Measurements from ENCODE around the gene PCDHGA12.

DNA sequence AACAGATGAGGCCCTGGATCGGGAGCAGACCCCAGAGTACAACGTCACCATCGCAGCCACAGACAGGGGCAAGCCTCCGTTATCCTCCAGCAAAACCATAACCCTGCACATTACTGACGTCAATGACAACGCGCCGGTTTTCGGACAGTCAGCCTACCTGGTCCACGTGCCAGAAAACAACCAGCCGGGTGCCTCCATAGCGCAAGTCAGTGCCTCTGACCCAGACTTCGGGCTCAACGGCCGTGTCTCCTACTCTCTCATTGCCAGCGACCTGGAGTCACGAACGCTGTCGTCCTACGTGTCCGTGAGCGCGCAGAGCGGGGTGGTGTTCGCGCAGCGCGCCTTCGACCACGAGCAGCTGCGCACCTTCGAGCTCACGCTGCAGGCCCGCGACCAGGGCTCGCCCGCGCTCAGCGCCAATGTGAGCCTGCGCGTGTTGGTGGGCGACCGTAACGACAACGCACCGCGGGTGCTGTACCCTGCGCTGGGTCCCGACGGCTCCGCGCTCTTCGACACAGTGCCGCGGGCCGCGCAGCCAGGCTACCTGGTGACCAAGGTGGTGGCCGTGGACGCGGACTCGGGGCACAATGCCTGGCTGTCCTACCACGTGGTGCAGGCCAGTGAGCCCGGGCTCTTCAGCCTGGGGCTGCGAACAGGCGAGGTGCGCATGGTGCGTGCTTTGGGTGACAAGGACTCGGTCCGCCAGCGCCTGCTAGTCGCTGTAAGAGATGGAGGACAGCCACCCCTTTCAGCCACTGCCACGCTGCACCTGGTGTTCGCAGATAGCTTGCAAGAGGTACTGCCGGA, 11.0 kb upstream of the PCDHGA12 start:
- TF ChIP-seq, protein P1, sequence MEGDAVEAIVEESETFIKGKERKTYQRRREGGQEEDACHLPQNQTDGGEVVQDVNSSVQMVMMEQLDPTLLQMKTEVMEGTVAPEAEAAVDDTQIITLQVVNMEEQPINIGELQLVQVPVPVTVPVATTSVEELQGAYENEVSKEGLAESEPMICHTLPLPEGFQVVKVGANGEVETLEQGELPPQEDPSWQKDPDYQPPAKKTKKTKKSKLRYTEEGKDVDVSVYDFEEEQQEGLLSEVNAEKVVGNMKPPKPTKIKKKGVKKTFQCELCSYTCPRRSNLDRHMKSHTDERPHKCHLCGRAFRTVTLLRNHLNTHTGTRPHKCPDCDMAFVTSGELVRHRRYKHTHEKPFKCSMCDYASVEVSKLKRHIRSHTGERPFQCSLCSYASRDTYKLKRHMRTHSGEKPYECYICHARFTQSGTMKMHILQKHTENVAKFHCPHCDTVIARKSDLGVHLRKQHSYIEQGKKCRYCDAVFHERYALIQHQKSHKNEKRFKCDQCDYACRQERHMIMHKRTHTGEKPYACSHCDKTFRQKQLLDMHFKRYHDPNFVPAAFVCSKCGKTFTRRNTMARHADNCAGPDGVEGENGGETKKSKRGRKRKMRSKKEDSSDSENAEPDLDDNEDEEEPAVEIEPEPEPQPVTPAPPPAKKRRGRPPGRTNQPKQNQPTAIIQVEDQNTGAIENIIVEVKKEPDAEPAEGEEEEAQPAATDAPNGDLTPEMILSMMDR (IDR thresholded peaks at IDR 0.05; ENCODE audit: low read length) = no peak
- TF ChIP-seq EZH2phosphoT487 (IDR thresholded peaks at IDR 0.05; ENCODE audit: low read length) = no peak
